ENCODE measurements around the gene KIF12. TPM values are rescaled to one million over a fixed set of nuclear protein-coding genes. Genes with fewer than 3 reads are reported as not detected.

The KIF12 gene
- total and polyA plus RNA-seq, 2 experiments from 2014 or later = 4.2 to 4.3 TPM

GRCh38 chr9:114109124-114109523, 10.0 kb upstream of the KIF12 start (continued):
- TF ChIP-seq REST (IDR thresholded peaks at IDR 0.05; ENCODE audit: unreplicated experiment) (no peak), CREB1 (CRISPR knock-in tag; IDR thresholded peaks at IDR 0.05; ENCODE audit: low read depth) (no peak), JUNB (IDR thresholded peaks at IDR 0.05; ENCODE audit: unreplicated experiment) (no peak), EZH2phosphoT487 (IDR thresholded peaks at IDR 0.05; ENCODE audit: unreplicated experiment) (no peak)

GRCh38 chr9:114108016-114108833, 9.1 kb upstream of the KIF12 start:
- Histone ChIP-seq H3K4me1 (ENCODE audit: insufficient read depth) (no peaks in the 10 kb centered on the region; the same call in 1 of the 2 replicates), H3K9me2 (ENCODE audit: insufficient read depth) (no peaks in the 10 kb centered on the region), H2AFZ (peak overlapping the region; percentile 88), H3K27ac (ENCODE audit: low read depth) (no peak overlapping the region), H3K4me2 (peak overlapping the region; percentile 59; the same call in 1 of the 2 replicates), H3F3A (replicated peaks; ENCODE audit: low read depth) (no peaks in the 10 kb centered on the region), H3K36me3 (ENCODE audit: insufficient read depth) (no peaks in the 10 kb centered on the region), H4K20me1 (replicated peaks; ENCODE audit: insufficient read depth) (no peaks in the 10 kb centered on the region), H3K4me3 (no peak overlapping the region), H3K27me3 (ENCODE audit: insufficient read depth) (0 out of 2 replicates have a peak, but pooled peaks cover 6% of the 10 kb centered on the region), H3K79me2 (replicated peaks; ENCODE audit: insufficient read depth) (no peaks in the 10 kb centered on the region)
- no peak overlapping the region for H3K4me3 Mint-ChIP-seq
- H3K9me3 Mint-ChIP-seq = no peaks in the 10 kb centered on the region; the same call in 2 of the 3 replicates
- no peaks in the 10 kb centered on the region for H3K36me3 Mint-ChIP-seq (ENCODE audit: low read depth)
- DNase-seq (ENCODE audit: low spot score) (peak; percentile 94), ATAC-seq (peak; percentile 98)
- peak; percentile 96 to 99 for TF ChIP-seq CTCF (conservative IDR thresholded peaks at IDR 0.05; ENCODE audit: low read depth in 2 of 2)
- TF ChIP-seq NANOG (IDR thresholded peaks at IDR 0.05; ENCODE audit: borderline replicate concordance) = no peak
- peaks cover 8% of the 10 kb centered on the region for H3K27me3 Mint-ChIP-seq (ENCODE audit: insufficient read depth, low read depth, poor library complexity)
- no peak overlapping the region for H3K27ac Mint-ChIP-seq
- peaks cover 11% of the 10 kb centered on the region for H3K4me1 Mint-ChIP-seq
